RPMI7951 (cell line): ENCODE results near the gene GALNT2. TPM values are rescaled to one million over a fixed set of nuclear protein-coding genes. Genes with fewer than 3 reads are reported as not detected.

Experiments used
- DNase-seq: peaks from one replicate; pipeline ENCODE4 v3.0.0-alpha.2; 2012; ENCODE audit warnings: low read depth
- total RNA-seq: library from RNA; depleted of rRNA; stranded (reverse); fragments of >200 nt; shearing (Covaris generic); gene quantifications from 2 replicates; pipeline ENCODE4 v1.2.3, GENCODE V29; 2014

Gene GALNT2
- total RNA-seq, 1 experiment from 2014 or later = 26.6 TPM

- DNase-seq = no peak
Observed at GRCh38 chr1:230208619-230209261, 141.7 kb downstream of the GALNT2 start.

GRCh38 chr1:230210326-230210980 lies 143.4 kb downstream of the GALNT2 start:
- DNase-seq = no peak

- no peak for DNase-seq
Observed at GRCh38 chr1:230210981-230211336, 143.9 kb downstream of the GALNT2 start.

- DNase-seq = no peak
Observed at GRCh38 chr1:230211436-230212145, 144.6 kb downstream of the GALNT2 start.

GRCh38 chr1:230212405-230212936 lies 145.4 kb downstream of the GALNT2 start:
- no peak for DNase-seq

- peak; percentile 9 for DNase-seq
Observed at GRCh38 chr1:230215031-230215430, 148.0 kb downstream of the GALNT2 start.

- no peak for DNase-seq
Observed at GRCh38 chr1:230215529-230215928, 148.5 kb downstream of the GALNT2 start.

- no peak for DNase-seq
Observed at GRCh38 chr1:230216896-230217295, 149.9 kb downstream of the GALNT2 start.

- no peak for DNase-seq
Observed at GRCh38 chr1:230218667-230219066, 151.6 kb downstream of the GALNT2 start.

- DNase-seq = no peak
Observed at GRCh38 chr1:230219174-230220067, 152.4 kb downstream of the GALNT2 start.

GRCh38 chr1:230220478-230220877 lies 153.4 kb downstream of the GALNT2 start:
- DNase-seq = no peak

GRCh38 chr1:230220907-230221306 lies 153.9 kb downstream of the GALNT2 start:
- no peak for DNase-seq

GRCh38 chr1:230222678-230223077 lies 155.6 kb downstream of the GALNT2 start:
- DNase-seq = peak; percentile 4

- DNase-seq = no peak
Observed at GRCh38 chr1:230224101-230224960, 157.3 kb downstream of the GALNT2 start.

- no peak for DNase-seq
Observed at GRCh38 chr1:230226007-230226800, 159.2 kb downstream of the GALNT2 start.

- DNase-seq = no peak
Observed at GRCh38 chr1:230226814-230227213, 159.8 kb downstream of the GALNT2 start.

GRCh38 chr1:230228236-230228897 lies 161.3 kb downstream of the GALNT2 start:
- no peak for DNase-seq

- DNase-seq = no peak
Observed at GRCh38 chr1:230230273-230230672, 163.2 kb downstream of the GALNT2 start.
